VCaP (cell line): ENCODE results near the gene CTNNA1.
A peak's percentile ranks its signal among the peaks of the same experiment; 100 is the strongest.

Source experiments
- H3K27ac ChIP-seq: fragments of 450-650 bp; 2 replicates; pipeline ENCODE4 v1.5.1; 2017
- CTCF ChIP-seq: fragments of 450-650 bp; conservative IDR thresholded peaks from 2 replicates; pipeline ENCODE4 v1.5.1; 2017; ENCODE audit warnings: mild to moderate bottlenecking, moderate library complexity

Gene CTNNA1

GRCh38 chr5:138955013-138955660 is 201.9 kb downstream of the CTNNA1 start:
- H3K27ac ChIP-seq = peak overlapping the region; percentile 83
- no peak for TF ChIP-seq CTCF

- peak overlapping the region; percentile 83 for H3K27ac ChIP-seq
Observed at GRCh38 chr5:138955671-138956295, 202.6 kb downstream of the CTNNA1 start.

GRCh38 chr5:138956801-138957200 is 203.6 kb downstream of the CTNNA1 start:
- TF ChIP-seq CTCF = no peak
- no peak overlapping the region for H3K27ac ChIP-seq

More at GRCh38 chr5:138955671-138956295, 202.6 kb downstream of the CTNNA1 start:
- TF ChIP-seq CTCF = no peak

- H3K27ac ChIP-seq = peak overlapping the region; percentile 27
- TF ChIP-seq CTCF = no peak
Observed at GRCh38 chr5:138960145-138960692, 207.0 kb downstream of the CTNNA1 start.

- no peak for TF ChIP-seq CTCF
- H3K27ac ChIP-seq = peak overlapping the region; percentile 27
Observed at GRCh38 chr5:138961221-138961620, 208.0 kb downstream of the CTNNA1 start.

GRCh38 chr5:138961729-138962128 is 208.5 kb downstream of the CTNNA1 start:
- H3K27ac ChIP-seq = no peak overlapping the region; the same call in 1 of the 2 replicates
- TF ChIP-seq CTCF = no peak

- no peak for TF ChIP-seq CTCF
- H3K27ac ChIP-seq = no peak overlapping the region
Observed at GRCh38 chr5:138962614-138963370, 209.6 kb downstream of the CTNNA1 start.
